Smooth muscle cell (in vitro differentiated cells): ENCODE data around the gene CASR. TPM values are rescaled to one million over a fixed set of nuclear protein-coding genes. Genes with fewer than 3 reads are reported as not detected.
"Not testable (repeated sequence)": the region's sequence is repeated elsewhere in the genome, so short reads cannot be mapped to it uniquely, and the experiment has no call there.

Experiments
- DNase-seq: peaks from one replicate; lab custom pipeline; 2025; ENCODE audit not compliant: unreplicated experiment; lab: John Stamatoyannopoulos, UW
- H2AFZ ChIP-seq: fragments of 200-600 bp; sonication (generic); 2 replicates; pipeline ENCODE4 v1.6.0; 2016; ENCODE audit warnings: antibody characterized with exemption, low read depth, mild to moderate bottlenecking
- H3F3A ChIP-seq: fragments of 200-600 bp; sonication (generic); 2 replicates; pipeline ENCODE4 v1.6.0; 2017; ENCODE audit warnings: antibody characterized with exemption, low read depth
- H3K27ac ChIP-seq: fragments of 200-600 bp; sonication (generic); 2 replicates; pipeline ENCODE4 v1.5.1; 2016; ENCODE audit warnings: low read depth, mild to moderate bottlenecking
- H3K27me3 ChIP-seq: fragments of 200-600 bp; sonication (generic); 2 replicates; pipeline ENCODE4 v1.6.1; 2016; ENCODE audit warnings: low read depth, mild to moderate bottlenecking
- H3K36me3 ChIP-seq: fragments of 200-600 bp; sonication (generic); 2 replicates; pipeline ENCODE4 v1.5.1; 2016; ENCODE audit warnings: low read depth
- H3K4me1 ChIP-seq: fragments of 200-600 bp; sonication (generic); 2 replicates; pipeline ENCODE4 v1.5.1; 2016; ENCODE audit warnings: low read depth
- H3K4me2 ChIP-seq: fragments of 200-600 bp; sonication (generic); 2 replicates; pipeline ENCODE4 v1.6.0; 2016; ENCODE audit warnings: mild to moderate bottlenecking
- H3K4me3 ChIP-seq: fragments of 200-600 bp; sonication (generic); 2 replicates; pipeline ENCODE4 v1.5.1; 2016; ENCODE audit warnings: mild to moderate bottlenecking
- H3K79me2 ChIP-seq: fragments of 200-600 bp; sonication (generic); 2 replicates; pipeline ENCODE4 v1.6.0; 2016; ENCODE audit warnings: low read depth, mild to moderate bottlenecking
- H3K9ac ChIP-seq: fragments of 200-600 bp; sonication (generic); 2 replicates; pipeline ENCODE4 v1.6.0; 2016; ENCODE audit warnings: low read depth
- H3K9me3 ChIP-seq: fragments of 200-600 bp; sonication (generic); replicated peaks from 2 replicates; pipeline ENCODE4 v1.5.1; 2016; ENCODE audit warnings: low read depth
- H4K20me1 ChIP-seq: fragments of 200-600 bp; sonication (generic); 2 replicates; pipeline ENCODE4 v1.6.0; 2016; ENCODE audit warnings: low read depth
- WGBS: methylation state at CpG from one replicate; pipeline ENCODE4 v1.1.7; 2016; ENCODE audit warnings: low lambda C conversion rate; 5-methylcytosine and 5-hydroxymethylcytosine counted together
- polyA plus RNA-seq: library from polyadenylated mRNA; unstranded; fragments of >200 nt; fragmentation: Nextera tagmentation; extraction: Ambion mirVana; gene quantifications from 2 replicates; pipeline ENCODE4 v1.2.1, GENCODE V29; 2016
- total RNA-seq: library from RNA; depleted of rRNA; stranded (reverse); fragments of >200 nt; gene quantifications from 2 replicates; pipeline ENCODE4 v1.2.3, GENCODE V29; 2014
- TF ChIP-seq, protein P1 (sequence below): fragments of 200-600 bp; sonication (generic); IDR thresholded peaks from 2 replicates; pipeline ENCODE4 v1.5.1; 2017; ENCODE audit warnings: borderline replicate concordance, mild to moderate bottlenecking, antibody characterized with exemption; ENCODE audit not compliant: insufficient read depth, poor library complexity, severe bottlenecking

CASR gene
- total and polyA plus RNA-seq, 2 experiments from 2014 or later: not detected

DNA sequence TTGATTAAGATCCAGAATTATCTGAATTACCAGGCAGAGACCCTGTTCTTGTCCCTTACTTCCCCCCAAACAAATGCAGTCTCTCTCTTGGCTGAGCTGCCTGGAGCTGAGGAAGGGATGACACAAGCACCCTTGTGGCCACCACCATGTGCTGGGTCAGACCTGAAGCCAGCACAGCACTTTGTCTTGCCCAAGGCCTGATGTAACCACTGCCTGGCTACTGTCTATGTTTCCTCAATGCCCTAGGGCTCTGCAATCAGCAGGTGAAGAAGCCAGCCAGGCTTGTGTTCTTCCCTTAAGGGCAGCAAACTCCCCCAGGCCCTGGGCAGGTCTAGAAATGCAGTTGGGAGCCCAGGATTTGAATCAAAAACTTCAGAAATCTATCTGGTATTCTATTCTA lies 15.8 kb upstream of the CASR start:
- no peaks in the 10 kb centered on the region for H3K4me1 ChIP-seq
- H3K4me2 ChIP-seq: no peak overlapping the region
- TF ChIP-seq, protein P1, sequence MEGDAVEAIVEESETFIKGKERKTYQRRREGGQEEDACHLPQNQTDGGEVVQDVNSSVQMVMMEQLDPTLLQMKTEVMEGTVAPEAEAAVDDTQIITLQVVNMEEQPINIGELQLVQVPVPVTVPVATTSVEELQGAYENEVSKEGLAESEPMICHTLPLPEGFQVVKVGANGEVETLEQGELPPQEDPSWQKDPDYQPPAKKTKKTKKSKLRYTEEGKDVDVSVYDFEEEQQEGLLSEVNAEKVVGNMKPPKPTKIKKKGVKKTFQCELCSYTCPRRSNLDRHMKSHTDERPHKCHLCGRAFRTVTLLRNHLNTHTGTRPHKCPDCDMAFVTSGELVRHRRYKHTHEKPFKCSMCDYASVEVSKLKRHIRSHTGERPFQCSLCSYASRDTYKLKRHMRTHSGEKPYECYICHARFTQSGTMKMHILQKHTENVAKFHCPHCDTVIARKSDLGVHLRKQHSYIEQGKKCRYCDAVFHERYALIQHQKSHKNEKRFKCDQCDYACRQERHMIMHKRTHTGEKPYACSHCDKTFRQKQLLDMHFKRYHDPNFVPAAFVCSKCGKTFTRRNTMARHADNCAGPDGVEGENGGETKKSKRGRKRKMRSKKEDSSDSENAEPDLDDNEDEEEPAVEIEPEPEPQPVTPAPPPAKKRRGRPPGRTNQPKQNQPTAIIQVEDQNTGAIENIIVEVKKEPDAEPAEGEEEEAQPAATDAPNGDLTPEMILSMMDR: no peak
- no peaks in the 10 kb centered on the region for H4K20me1 ChIP-seq
- H3K9me3 ChIP-seq: no peaks in the 10 kb centered on the region
- no peak overlapping the region for H3K27ac ChIP-seq
- no peak overlapping the region for H2AFZ ChIP-seq
- H3K4me3 ChIP-seq: no peak overlapping the region
- no peaks in the 10 kb centered on the region for H3K79me2 ChIP-seq
- H3K9ac ChIP-seq: no peak overlapping the region
- no peaks in the 10 kb centered on the region for H3K36me3 ChIP-seq
- H3K27me3 ChIP-seq: no peaks in the 10 kb centered on the region
- H3F3A ChIP-seq: no peaks in the 10 kb centered on the region
- DNase-seq: no peak

DNA sequence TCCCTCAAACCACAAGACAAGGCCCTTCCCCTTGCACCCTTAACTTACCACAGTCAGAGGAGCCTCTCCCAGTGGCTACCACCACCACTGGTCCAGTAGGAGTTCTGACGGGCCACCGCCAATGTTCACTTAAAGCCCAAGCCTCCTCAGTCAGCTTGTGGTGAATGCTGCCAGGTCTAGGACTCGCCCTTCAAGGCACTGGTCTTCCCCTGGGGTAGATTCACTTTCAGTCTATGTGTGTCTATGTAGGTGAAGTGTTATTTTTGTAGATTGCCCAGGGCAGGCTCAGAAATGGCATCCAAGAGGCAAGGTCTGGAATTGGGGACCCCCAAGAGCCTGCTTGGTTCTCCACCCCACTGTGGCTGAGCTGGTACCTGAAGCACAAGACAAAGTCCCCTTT lies 15.4 kb upstream of the CASR start:
- no peak for DNase-seq
- TF ChIP-seq, protein P1: no peak

DNA sequence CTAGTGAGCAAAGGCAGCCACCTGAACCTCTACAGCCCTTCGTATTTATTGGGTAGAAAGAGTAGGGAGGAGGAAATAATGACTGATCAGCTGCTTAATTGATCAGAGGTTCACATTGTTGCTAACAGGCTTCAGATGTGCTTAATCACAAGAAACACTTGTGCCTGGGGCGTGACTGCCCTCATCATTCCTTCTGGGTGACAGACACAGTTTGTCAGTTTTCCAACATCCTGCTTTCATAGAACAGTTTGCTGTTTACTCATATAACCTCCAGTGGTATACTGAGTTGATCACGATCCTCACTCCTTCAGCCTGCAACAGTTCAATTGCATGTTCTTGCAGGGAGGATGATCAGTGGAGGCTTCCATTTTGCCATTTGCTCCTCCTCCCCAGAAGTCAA lies 13.6 kb upstream of the CASR start:
- H3K9me3 ChIP-seq: no peaks in the 10 kb centered on the region
- no peak overlapping the region for H3K4me2 ChIP-seq
- no peaks in the 10 kb centered on the region for H3K4me1 ChIP-seq
- H3K27ac ChIP-seq: no peak overlapping the region
- no peaks in the 10 kb centered on the region for H4K20me1 ChIP-seq
- DNase-seq: no peak
- H3F3A ChIP-seq: no peaks in the 10 kb centered on the region
- no peaks in the 10 kb centered on the region for H3K36me3 ChIP-seq
- H3K27me3 ChIP-seq: no peaks in the 10 kb centered on the region
- H3K79me2 ChIP-seq: no peaks in the 10 kb centered on the region
- TF ChIP-seq, protein P1: no peak
- no peak overlapping the region for H3K4me3 ChIP-seq
- no peak overlapping the region for H3K9ac ChIP-seq
- 75% methylated on average over 3 of the region's 3 CpGs for WGBS
- no peak overlapping the region for H2AFZ ChIP-seq

More for the DNA sequence above, 15.4 kb upstream of the CASR start:
- Histone ChIP-seq H3K27me3 (no peaks in the 10 kb centered on the region), H3K9me3 (no peaks in the 10 kb centered on the region), H3K79me2 (no peaks in the 10 kb centered on the region), H3F3A (no peaks in the 10 kb centered on the region), H3K27ac (no peak overlapping the region), H3K36me3 (no peaks in the 10 kb centered on the region), H3K4me1 (no peaks in the 10 kb centered on the region), H3K4me3 (no peak overlapping the region), H4K20me1 (no peaks in the 10 kb centered on the region), H3K4me2 (no peak overlapping the region), H2AFZ (no peak overlapping the region), H3K9ac (no peak overlapping the region)
- 91% methylated on average over 3 of the region's 3 CpGs for WGBS

DNA sequence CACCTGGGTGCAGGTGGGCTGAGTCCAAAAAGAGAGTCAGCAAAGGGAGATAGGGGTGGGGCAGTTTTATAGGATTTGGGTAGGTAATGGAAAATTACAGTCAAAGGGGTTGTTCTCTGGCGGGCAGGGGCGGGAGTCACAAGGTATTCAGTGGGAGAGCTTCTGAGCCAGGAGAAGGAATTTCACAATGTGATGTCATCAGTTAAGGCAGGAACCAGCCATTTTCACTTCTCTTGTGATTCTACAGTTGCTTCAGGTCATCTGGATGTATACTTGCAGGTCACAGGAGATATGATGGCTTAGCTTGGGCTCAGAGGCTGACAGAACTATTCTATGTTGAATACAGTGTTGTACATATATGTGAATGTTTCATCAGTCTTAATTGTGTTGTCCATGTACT lies 12.1 kb upstream of the CASR start:
- H3K27me3 ChIP-seq, H3K4me1 ChIP-seq, H4K20me1 ChIP-seq, H3K79me2 ChIP-seq, H3F3A ChIP-seq, H3K9me3 ChIP-seq, H3K9ac ChIP-seq, H3K4me3 ChIP-seq, H3K36me3 ChIP-seq, H3K27ac ChIP-seq, H2AFZ ChIP-seq, H3K4me2 ChIP-seq, DNase-seq: not testable (repeated sequence)
- 27% methylated on average over 2 of the region's 2 CpGs for WGBS
